ACHN (cell line): Measurements from ENCODE around the gene CTXND1.

Experiments used
- DNase-seq: peaks from one replicate; pipeline ENCODE4 v3.0.0-alpha.2; 2015
- in situ Hi-C: cut with HindIII; loops from 2 replicates; pipeline ENCODE4 v1.10.0; 2017; ENCODE audit warnings: low sequenced_read_pairs, low pct_ligation_motif_present, low pct_unique_long_range_greater_than_20kb

CTXND1 gene

GRCh38 chr15:80265021-80265420 lies 13.0 kb upstream of the CTXND1 start:
- in situ Hi-C loops, result no loop called here
- no peak for DNase-seq

- in situ Hi-C loops, result no loop called here
- DNase-seq, result no peak
These were observed 12.0 kb upstream of the CTXND1 start for GRCh38 chr15:80264031-80264430.

- DNase-seq, result no peak
- in situ Hi-C loops, result no loop called here
These were observed 8.5 kb upstream of the CTXND1 start for GRCh38 chr15:80260551-80260950.

- DNase-seq, result no peak
- in situ Hi-C loops, result no loop called here
These were observed 8.0 kb upstream of the CTXND1 start for GRCh38 chr15:80259942-80260510.

GRCh38 chr15:80251428-80252120 lies 439 bp downstream of the CTXND1 start:
- in situ Hi-C loops, result no loop called here
- DNase-seq, result no peak

- in situ Hi-C loops, result no loop called here
- no peak for DNase-seq
These were observed 1.2 kb downstream of the CTXND1 start for GRCh38 chr15:80250614-80251427.

- in situ Hi-C loops, result no loop called here
- no peak for DNase-seq
These were observed 2.0 kb downstream of the CTXND1 start for GRCh38 chr15:80249973-80250372.

- DNase-seq, result no peak
- in situ Hi-C loops, result no loop called here
These were observed 4.7 kb downstream of the CTXND1 start for GRCh38 chr15:80247320-80247719.

- in situ Hi-C loops, result no loop called here
- DNase-seq, result no peak
These were observed 5.6 kb downstream of the CTXND1 start for GRCh38 chr15:80246425-80246894.

- in situ Hi-C loops, result no loop called here
- DNase-seq, result no peak
These were observed 9.2 kb downstream of the CTXND1 start for GRCh38 chr15:80242802-80243201.

- in situ Hi-C loops, result no loop called here
- peak; percentile 28 for DNase-seq
These were observed 9.8 kb downstream of the CTXND1 start for GRCh38 chr15:80242132-80242769.

GRCh38 chr15:80241508-80241907 lies 10.5 kb downstream of the CTXND1 start:
- in situ Hi-C loops, result no loop called here
- no peak for DNase-seq

GRCh38 chr15:80240276-80240675 lies 11.7 kb downstream of the CTXND1 start:
- no peak for DNase-seq

GRCh38 chr15:80234883-80235282 lies 17.1 kb downstream of the CTXND1 start:
- DNase-seq, result peak; percentile 20
- in situ Hi-C loops, result no loop called here

More at GRCh38 chr15:80240276-80240675, 11.7 kb downstream of the CTXND1 start:
- in situ Hi-C loops, result no loop called here

- in situ Hi-C loops, result no loop called here
- DNase-seq, result no peak
These were observed 18.4 kb downstream of the CTXND1 start for GRCh38 chr15:80233581-80233980.

GRCh38 chr15:80231371-80231770 lies 20.6 kb downstream of the CTXND1 start:
- in situ Hi-C loops, result no loop called here
- no peak for DNase-seq

- peak; percentile 20 for DNase-seq
These were observed 22.9 kb downstream of the CTXND1 start for GRCh38 chr15:80228959-80229610.

GRCh38 chr15:80219955-80220354 lies 32.1 kb downstream of the CTXND1 start:
- DNase-seq, result no peak
- in situ Hi-C loops, result no loop called here

More at GRCh38 chr15:80228959-80229610, 22.9 kb downstream of the CTXND1 start:
- in situ Hi-C loops, result no loop called here
